NCI-H146 (cell line): ENCODE data around the gene GDPD5.
"Not testable (repeated sequence)": the region's sequence is repeated elsewhere in the genome, so short reads cannot be mapped to it uniquely, and the experiment has no call there.

Experiments
- DNase-seq: peaks from one replicate; lab custom pipeline; 2025; lab: John Stamatoyannopoulos, UW

GDPD5 gene

GRCh38 chr11:75428989-75429640, 96.6 kb downstream of the GDPD5 start:
- DNase-seq: no peak

- DNase-seq: no peak
Measured at GRCh38 chr11:75428281-75428724, 97.4 kb downstream of the GDPD5 start.

GRCh38 chr11:75427181-75427580, 98.6 kb downstream of the GDPD5 start:
- no peak for DNase-seq

- DNase-seq: no peak
Measured at GRCh38 chr11:75426720-75427086, 99.0 kb downstream of the GDPD5 start.

- DNase-seq: no peak
Measured at GRCh38 chr11:75425422-75425821, 100.3 kb downstream of the GDPD5 start.

- DNase-seq: no peak
Measured at GRCh38 chr11:75424396-75424795, 101.3 kb downstream of the GDPD5 start.

- DNase-seq: no peak
Measured at GRCh38 chr11:75423721-75424120, 102.0 kb downstream of the GDPD5 start.

- DNase-seq: peak; percentile 56
Measured at GRCh38 chr11:75422248-75423231, 103.2 kb downstream of the GDPD5 start.

GRCh38 chr11:75421902-75422247, 103.9 kb downstream of the GDPD5 start:
- DNase-seq: no peak

- DNase-seq: no peak
Measured at GRCh38 chr11:75421035-75421602, 104.6 kb downstream of the GDPD5 start.

GRCh38 chr11:75420224-75421034, 105.3 kb downstream of the GDPD5 start:
- DNase-seq: no peak

- DNase-seq: no peak
Measured at GRCh38 chr11:75413864-75414263, 111.9 kb downstream of the GDPD5 start.

GRCh38 chr11:75413146-75413545, 112.6 kb downstream of the GDPD5 start:
- DNase-seq: not testable (repeated sequence)

GRCh38 chr11:75409971-75410370, 115.8 kb downstream of the GDPD5 start:
- not testable (repeated sequence) for DNase-seq

GRCh38 chr11:75408957-75409219, 116.9 kb downstream of the GDPD5 start:
- DNase-seq: no peak

GRCh38 chr11:75406338-75406777, 119.4 kb downstream of the GDPD5 start:
- peak; percentile 77 for DNase-seq

- DNase-seq: no peak
Measured at GRCh38 chr11:75403983-75404658, 121.6 kb downstream of the GDPD5 start.

GRCh38 chr11:75403037-75403436, 122.7 kb downstream of the GDPD5 start:
- no peak for DNase-seq

- no peak for DNase-seq
Measured at GRCh38 chr11:75402002-75402773, 123.6 kb downstream of the GDPD5 start.

GRCh38 chr11:75400146-75400865, 125.4 kb downstream of the GDPD5 start:
- no peak for DNase-seq
